ENCODE data around the gene TCEA2. TPM values are rescaled to one million over a fixed set of nuclear protein-coding genes. Genes with fewer than 3 reads are reported as not detected.

TCEA2 gene
- total and polyA plus RNA-seq, 2 donors (not counting 1 experiment from before 2014, with no cell fraction given), result 58.1 to 63.9 TPM

DNA sequence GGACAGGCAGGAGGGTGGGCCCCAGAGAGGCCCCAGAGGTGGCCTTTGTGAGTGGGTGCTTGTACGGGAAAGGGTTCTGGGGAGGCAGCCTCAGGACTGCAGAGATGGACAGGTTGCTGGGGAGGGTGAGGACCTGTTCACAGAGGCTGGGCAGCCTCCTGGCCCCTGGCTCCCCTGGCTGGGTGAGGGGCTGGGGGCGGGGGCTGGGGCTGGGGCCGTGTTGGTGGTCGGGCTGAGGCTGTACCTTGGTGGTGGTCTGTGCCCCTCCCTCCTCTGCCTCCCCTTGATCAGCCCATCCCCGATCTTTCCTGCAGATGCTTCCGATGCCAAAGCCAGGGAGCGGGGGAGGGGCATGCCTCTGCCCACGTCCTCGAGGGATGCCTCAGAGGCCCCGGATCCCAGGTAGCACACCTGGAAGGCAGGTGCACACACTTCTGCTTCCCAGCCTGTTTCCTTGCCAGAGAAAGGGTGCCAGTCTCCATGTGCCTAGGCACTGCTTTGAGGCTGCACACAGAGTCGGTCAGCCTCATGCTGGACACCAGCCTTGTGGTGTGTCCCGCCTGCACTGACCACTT is 4.8 kb downstream of the TCEA2 start:
- DNase-seq, result no peak
- Histone ChIP-seq H3K4me1 (ENCODE audit: control insufficient read depth in 2 of 2, insufficient read depth in 2 of 2, low read length in 2 of 2) (peaks cover 58 to 91% of the 10 kb centered on the region in 2 donors), H3K4me3 (ENCODE audit: control extremely low read depth in 1 of 5, extremely low read depth in 1 of 5, insufficient read depth in 1 of 5, low read depth in 2 of 5, low read length in 4 of 5) (no peak overlapping the region), H3K27me3 (replicated peaks in 1 of 4; ENCODE audit: control extremely low read depth in 1 of 4, control insufficient read depth in 3 of 4, insufficient read depth in 4 of 4, low read length in 3 of 4) (no peaks in the 10 kb centered on the region), H3K9me3 (ENCODE audit: control extremely low read depth in 1 of 3, control insufficient read depth in 2 of 3, insufficient read depth in 1 of 3, low read length in 2 of 3) (no peaks in the 10 kb centered on the region), H2AFZ (ENCODE audit: insufficient read depth, low read depth, low read length, poor library complexity, severe bottlenecking) (no peak overlapping the region), H3K27ac (ENCODE audit: low read length in 2 of 2) (no peak overlapping the region), H3K4me2 (replicated peaks; ENCODE audit: low read depth, low read length, poor library complexity, severe bottlenecking) (no peak overlapping the region), H3K79me2 (ENCODE audit: control insufficient read depth, insufficient read depth, low read length) (peaks cover 29% of the 10 kb centered on the region), H3K9ac (ENCODE audit: low read length) (no peak overlapping the region), H3K36me3 (replicated peaks in 1 of 2; ENCODE audit: control extremely low read depth in 1 of 2, control insufficient read depth in 1 of 2, extremely low read depth in 1 of 2, insufficient read depth in 2 of 2, low read length in 1 of 2) (peaks cover 0 to 12% of the 10 kb centered on the region in 2 experiments), H4K20me1 (ENCODE audit: control insufficient read depth, insufficient read depth, low read length, poor library complexity, severe bottlenecking) (peaks cover 36% of the 10 kb centered on the region)
- CTCF ChIA-PET, result interaction anchor here (1.1 to 2.3 kb wide), 3 partner anchors 10 to 16 kb away, joined by 3 to 8 read pairs (median 3); partner anchors contain the start of genes OPRL1 and RGS19
- Mint-ChIP-seq H3K4me3 (no peak overlapping the region), H3K27me3 (no peaks in the 10 kb centered on the region), H3K27ac (no peak overlapping the region), H3K9me3 (ENCODE audit: insufficient read depth) (no peaks in the 10 kb centered on the region), H3K4me1 (peaks cover 71% of the 10 kb centered on the region)
- no peak for ATAC-seq (ENCODE audit: low read depth)
- POLR2A ChIA-PET, result interaction anchor here (2.5 to 4.2 kb wide), 2 partner anchors 10 to 11 kb away, joined by 19 to 55 read pairs; partner anchors contain the start of genes OPRL1 and RGS19
- intact Hi-C loops (cut with micrococcal nuclease), result no loop called here
- 77% methylated on average over 10 of the region's 12 CpGs for WGBS (ENCODE audit: insufficient coverage)
- TF ChIP-seq, protein P1, sequence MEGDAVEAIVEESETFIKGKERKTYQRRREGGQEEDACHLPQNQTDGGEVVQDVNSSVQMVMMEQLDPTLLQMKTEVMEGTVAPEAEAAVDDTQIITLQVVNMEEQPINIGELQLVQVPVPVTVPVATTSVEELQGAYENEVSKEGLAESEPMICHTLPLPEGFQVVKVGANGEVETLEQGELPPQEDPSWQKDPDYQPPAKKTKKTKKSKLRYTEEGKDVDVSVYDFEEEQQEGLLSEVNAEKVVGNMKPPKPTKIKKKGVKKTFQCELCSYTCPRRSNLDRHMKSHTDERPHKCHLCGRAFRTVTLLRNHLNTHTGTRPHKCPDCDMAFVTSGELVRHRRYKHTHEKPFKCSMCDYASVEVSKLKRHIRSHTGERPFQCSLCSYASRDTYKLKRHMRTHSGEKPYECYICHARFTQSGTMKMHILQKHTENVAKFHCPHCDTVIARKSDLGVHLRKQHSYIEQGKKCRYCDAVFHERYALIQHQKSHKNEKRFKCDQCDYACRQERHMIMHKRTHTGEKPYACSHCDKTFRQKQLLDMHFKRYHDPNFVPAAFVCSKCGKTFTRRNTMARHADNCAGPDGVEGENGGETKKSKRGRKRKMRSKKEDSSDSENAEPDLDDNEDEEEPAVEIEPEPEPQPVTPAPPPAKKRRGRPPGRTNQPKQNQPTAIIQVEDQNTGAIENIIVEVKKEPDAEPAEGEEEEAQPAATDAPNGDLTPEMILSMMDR (IDR thresholded peaks at IDR 0.05), result no peak
- no peak for TF ChIP-seq EZH2 (IDR thresholded peaks at IDR 0.05; ENCODE audit: borderline replicate concordance, insufficient read depth, low read depth, low read length, poor library complexity, severe bottlenecking)

All from B cell (primary cell).